ENCODE measurements around the gene C1orf226. TPM values are rescaled to one million over a fixed set of nuclear protein-coding genes. Genes with fewer than 3 reads are reported as not detected.

C1orf226 gene
- polyA plus RNA-seq, 2 of the 4 experiments (the other 2 are of a cell fraction) = 0.32 to 0.37 TPM

DNA sequence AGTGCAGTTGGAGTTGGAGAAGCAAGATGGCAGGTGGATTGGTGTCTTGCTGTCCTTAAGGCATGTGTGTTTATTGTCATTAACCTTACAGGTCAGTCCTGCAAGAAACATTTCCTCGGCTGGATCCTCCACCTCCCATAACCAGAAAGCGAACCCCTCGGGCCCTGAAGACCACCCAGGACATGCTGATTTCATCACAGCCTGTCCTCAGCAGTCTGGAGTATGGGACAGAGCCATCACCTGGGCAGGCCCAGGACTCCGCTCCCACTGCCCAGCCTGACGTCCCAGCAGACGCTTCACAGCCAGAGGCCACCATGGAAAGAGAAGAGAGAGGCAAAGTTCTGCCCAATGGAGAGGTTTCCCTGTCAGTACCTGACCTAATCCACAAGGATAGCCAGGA, 1.6 kb downstream of the C1orf226 start:
- H3K9me3 ChIP-seq = no peaks in the 10 kb centered on the region
- ATAC-seq (no peak), DNase-seq (ENCODE audit: low read depth in 1 of 2, low spot score in 1 of 2) (no peak), FAIRE-seq (no peak)
- ChIA-PET CTCF (interaction anchor here (5.0 kb wide), 1 partner anchor 8 kb away, joined by 35 read pairs; no protein-coding TSS in a partner anchor), POLR2A (no interaction called here)
- TF ChIP-seq GATA3 (IDR thresholded peaks at IDR 0.05; ENCODE audit: borderline replicate concordance) = no peak
- no peak for TF ChIP-seq ZFP36 (IDR thresholded peaks at IDR 0.05; ENCODE audit: borderline replicate concordance, partially characterized antibody)
- TF ChIP-seq, protein P1, sequence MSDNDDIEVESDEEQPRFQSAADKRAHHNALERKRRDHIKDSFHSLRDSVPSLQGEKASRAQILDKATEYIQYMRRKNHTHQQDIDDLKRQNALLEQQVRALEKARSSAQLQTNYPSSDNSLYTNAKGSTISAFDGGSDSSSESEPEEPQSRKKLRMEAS (IDR thresholded peaks at IDR 0.05) = no peak
- TF ChIP-seq RCOR1 (IDR thresholded peaks at IDR 0.05; ENCODE audit: low read depth, low read length) = no peak
- no peak for TF ChIP-seq FOSL2 (IDR thresholded peaks at IDR 0.05)
- no peak for TF ChIP-seq FOSL2 (CRISPR knock-in tag; IDR thresholded peaks at IDR 0.05)
- TF ChIP-seq KDM5A (IDR thresholded peaks at IDR 0.05) = no peak
- TF ChIP-seq, protein P2, sequence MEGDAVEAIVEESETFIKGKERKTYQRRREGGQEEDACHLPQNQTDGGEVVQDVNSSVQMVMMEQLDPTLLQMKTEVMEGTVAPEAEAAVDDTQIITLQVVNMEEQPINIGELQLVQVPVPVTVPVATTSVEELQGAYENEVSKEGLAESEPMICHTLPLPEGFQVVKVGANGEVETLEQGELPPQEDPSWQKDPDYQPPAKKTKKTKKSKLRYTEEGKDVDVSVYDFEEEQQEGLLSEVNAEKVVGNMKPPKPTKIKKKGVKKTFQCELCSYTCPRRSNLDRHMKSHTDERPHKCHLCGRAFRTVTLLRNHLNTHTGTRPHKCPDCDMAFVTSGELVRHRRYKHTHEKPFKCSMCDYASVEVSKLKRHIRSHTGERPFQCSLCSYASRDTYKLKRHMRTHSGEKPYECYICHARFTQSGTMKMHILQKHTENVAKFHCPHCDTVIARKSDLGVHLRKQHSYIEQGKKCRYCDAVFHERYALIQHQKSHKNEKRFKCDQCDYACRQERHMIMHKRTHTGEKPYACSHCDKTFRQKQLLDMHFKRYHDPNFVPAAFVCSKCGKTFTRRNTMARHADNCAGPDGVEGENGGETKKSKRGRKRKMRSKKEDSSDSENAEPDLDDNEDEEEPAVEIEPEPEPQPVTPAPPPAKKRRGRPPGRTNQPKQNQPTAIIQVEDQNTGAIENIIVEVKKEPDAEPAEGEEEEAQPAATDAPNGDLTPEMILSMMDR (IDR thresholded peaks at IDR 0.05) = no peak
- no peak for TF ChIP-seq EHF (CRISPR knock-in tag; IDR thresholded peaks at IDR 0.05)
- no peak overlapping the region for H3K4me3 ChIP-seq
- peaks cover 20% of the 10 kb centered on the region for H3K4me1 ChIP-seq
- 93% methylated on average over 6 of the region's 6 CpGs for WGBS (ENCODE audit: missing lambda C conversion rate)
- no peak overlapping the region for H3K4me2 ChIP-seq
- peak overlapping the region in 1 of 2 experiments; percentile 27; a peak in 1 of 6 replicates for H3K27ac ChIP-seq

DNA sequence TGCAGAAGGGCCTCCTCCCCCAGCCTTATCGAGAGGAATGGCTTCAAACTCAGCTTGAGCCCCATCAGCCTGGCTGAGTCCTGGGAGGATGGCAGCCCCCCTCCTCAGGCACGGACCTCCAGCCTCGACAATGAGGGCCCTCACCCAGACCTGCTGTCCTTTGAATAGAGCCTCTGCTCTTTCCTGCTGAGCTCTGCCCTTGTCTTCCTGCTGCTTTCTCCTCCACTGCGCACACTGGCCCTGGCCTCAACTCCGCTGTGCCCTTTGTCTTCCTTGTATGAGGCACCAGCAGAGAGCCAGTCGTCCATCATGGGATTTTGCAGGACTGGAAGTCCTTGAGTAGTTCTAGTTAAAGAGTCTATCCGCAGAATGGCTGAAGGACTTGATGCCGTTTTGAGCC, 2.0 kb downstream of the C1orf226 start:
- no peak for FAIRE-seq
- TF ChIP-seq ESRRA (IDR thresholded peaks at IDR 0.05; ENCODE audit: borderline replicate concordance, low read length) = no peak
- no peak for DNase-seq (ENCODE audit: low read depth in 1 of 2, low spot score in 1 of 2)
- Histone ChIP-seq H3K4me2 (no peak overlapping the region), H3K9me3 (no peaks in the 10 kb centered on the region), H3K27ac (no peak overlapping the region; a peak in 1 of 6 replicates), H3K4me3 (no peak overlapping the region), H3K4me1 (peaks cover 20% of the 10 kb centered on the region)
- WGBS (ENCODE audit: missing lambda C conversion rate) = 76% methylated on average over 8 of the region's 8 CpGs
- ChIA-PET POLR2A (no interaction called here), CTCF (interaction anchor here (5.0 kb wide), 1 partner anchor 8 kb away, joined by 35 read pairs; no protein-coding TSS in a partner anchor)
- no peak for ATAC-seq

DNA sequence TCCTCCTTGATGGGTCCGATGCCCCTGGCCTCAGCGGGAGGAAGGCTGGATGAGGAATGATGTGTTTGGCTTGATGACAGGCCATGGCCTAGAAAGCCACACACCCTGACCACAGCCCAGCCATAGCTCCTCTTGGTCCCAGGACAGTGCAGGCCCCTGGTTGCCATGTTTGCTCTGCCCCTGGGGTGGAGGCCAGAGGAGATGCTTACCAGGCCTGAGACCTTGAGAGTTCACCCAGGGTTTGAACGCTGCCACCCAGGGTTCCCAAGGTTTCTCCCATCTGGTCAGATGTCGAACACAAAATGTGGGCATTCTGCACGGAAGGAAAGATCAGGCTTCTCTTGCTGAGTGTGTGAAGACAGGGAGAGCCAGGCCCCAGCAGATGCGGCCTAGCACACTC, 2.6 kb downstream of the C1orf226 start:
- Histone ChIP-seq H3K4me3 (no peak overlapping the region), H3K4me2 (no peak overlapping the region), H3K9me3 (no peaks in the 10 kb centered on the region), H3K27ac (no peak overlapping the region), H3K4me1 (peaks cover 20% of the 10 kb centered on the region)
- ATAC-seq (no peak), FAIRE-seq (no peak), DNase-seq (ENCODE audit: low read depth in 1 of 2, low spot score in 1 of 2) (no peak)
- POLR2A ChIA-PET = no interaction called here
- CTCF ChIA-PET = interaction anchor here (1.5 to 5.0 kb wide), 2 partner anchors 7 to 328 kb away, joined by 4 to 35 read pairs; no protein-coding TSS in a partner anchor
- WGBS (ENCODE audit: missing lambda C conversion rate) = 76% methylated on average over 5 of the region's 6 CpGs
- no peak for TF ChIP-seq MAFK (IDR thresholded peaks at IDR 0.05; ENCODE audit: partially characterized antibody)
- TF ChIP-seq ZNF302 (CRISPR knock-in tag; IDR thresholded peaks at IDR 0.05) = no peak
- TF ChIP-seq, protein P3, sequence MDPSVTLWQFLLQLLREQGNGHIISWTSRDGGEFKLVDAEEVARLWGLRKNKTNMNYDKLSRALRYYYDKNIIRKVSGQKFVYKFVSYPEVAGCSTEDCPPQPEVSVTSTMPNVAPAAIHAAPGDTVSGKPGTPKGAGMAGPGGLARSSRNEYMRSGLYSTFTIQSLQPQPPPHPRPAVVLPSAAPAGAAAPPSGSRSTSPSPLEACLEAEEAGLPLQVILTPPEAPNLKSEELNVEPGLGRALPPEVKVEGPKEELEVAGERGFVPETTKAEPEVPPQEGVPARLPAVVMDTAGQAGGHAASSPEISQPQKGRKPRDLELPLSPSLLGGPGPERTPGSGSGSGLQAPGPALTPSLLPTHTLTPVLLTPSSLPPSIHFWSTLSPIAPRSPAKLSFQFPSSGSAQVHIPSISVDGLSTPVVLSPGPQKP (IDR thresholded peaks at IDR 0.05; ENCODE audit: low read depth, low read length) = no peak
- TF ChIP-seq ZSCAN20 (CRISPR knock-in tag; IDR thresholded peaks at IDR 0.05) = no peak
- no peak for TF ChIP-seq BHLHE40 (IDR thresholded peaks at IDR 0.05; ENCODE audit: low read depth, low read length)
- no peak for TF ChIP-seq JUN (IDR thresholded peaks at IDR 0.05)
- TF ChIP-seq CBX2 (IDR thresholded peaks at IDR 0.05; ENCODE audit: borderline replicate concordance, low read depth) = no peak
- TF ChIP-seq, protein P4, sequence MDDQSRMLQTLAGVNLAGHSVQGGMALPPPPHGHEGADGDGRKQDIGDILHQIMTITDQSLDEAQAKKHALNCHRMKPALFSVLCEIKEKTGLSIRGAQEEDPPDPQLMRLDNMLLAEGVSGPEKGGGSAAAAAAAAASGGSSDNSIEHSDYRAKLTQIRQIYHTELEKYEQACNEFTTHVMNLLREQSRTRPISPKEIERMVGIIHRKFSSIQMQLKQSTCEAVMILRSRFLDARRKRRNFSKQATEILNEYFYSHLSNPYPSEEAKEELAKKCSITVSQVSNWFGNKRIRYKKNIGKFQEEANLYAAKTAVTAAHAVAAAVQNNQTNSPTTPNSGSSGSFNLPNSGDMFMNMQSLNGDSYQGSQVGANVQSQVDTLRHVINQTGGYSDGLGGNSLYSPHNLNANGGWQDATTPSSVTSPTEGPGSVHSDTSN (IDR thresholded peaks at IDR 0.05) = no peak
- TF ChIP-seq MYC (IDR thresholded peaks at IDR 0.05; ENCODE audit: borderline replicate concordance, low read length) = no peak
- TF ChIP-seq EHF (CRISPR knock-in tag; IDR thresholded peaks at IDR 0.05) = no peak
- no peak for TF ChIP-seq HEYL (CRISPR knock-in tag; IDR thresholded peaks at IDR 0.05)
- no peak for TF ChIP-seq FOSL2 (IDR thresholded peaks at IDR 0.05)
- TF ChIP-seq FOSL2 (CRISPR knock-in tag; IDR thresholded peaks at IDR 0.05) = no peak
- TF ChIP-seq, protein P5, sequence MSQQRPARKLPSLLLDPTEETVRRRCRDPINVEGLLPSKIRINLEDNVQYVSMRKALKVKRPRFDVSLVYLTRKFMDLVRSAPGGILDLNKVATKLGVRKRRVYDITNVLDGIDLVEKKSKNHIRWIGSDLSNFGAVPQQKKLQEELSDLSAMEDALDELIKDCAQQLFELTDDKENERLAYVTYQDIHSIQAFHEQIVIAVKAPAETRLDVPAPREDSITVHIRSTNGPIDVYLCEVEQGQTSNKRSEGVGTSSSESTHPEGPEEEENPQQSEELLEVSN (IDR thresholded peaks at IDR 0.05; ENCODE audit: borderline replicate concordance, low read depth) = no peak
- TF ChIP-seq, protein P1 (IDR thresholded peaks at IDR 0.05) = no peak
- TF ChIP-seq NPAS2 (CRISPR knock-in tag; IDR thresholded peaks at IDR 0.05; ENCODE audit: borderline replicate concordance) = no peak
- TF ChIP-seq CHD4 (IDR thresholded peaks at IDR 0.05; ENCODE audit: borderline replicate concordance) = no peak
